Neural cell (in vitro differentiated cells): ENCODE measurements around the gene COL18A1.

Experiments used
- EP300 ChIP-seq: fragments of 450-650 bp; conservative IDR thresholded peaks from 2 replicates; pipeline ENCODE4 v1.6.1; 2014; ENCODE audit warnings: antibody characterized with exemption, mild to moderate bottlenecking, moderate library complexity; ENCODE audit not compliant: poor library complexity, severe bottlenecking
- EZH2 ChIP-seq: fragments of 200-600, 300-800 bp; shearing (Covaris generic), sonication (generic); IDR thresholded peaks from 2 replicates; pipeline ENCODE4 v1.6.1; 2014; ENCODE audit warnings: antibody characterized with exemption, low read length, borderline replicate concordance, mild to moderate bottlenecking; ENCODE audit not compliant: insufficient read depth, poor library complexity, severe bottlenecking
- POLR2AphosphoS5 ChIP-seq: IDR thresholded peaks from 2 replicates; pipeline ENCODE4 v1.6.1; 2012
- RAD21 ChIP-seq: fragments of 450-650 bp; conservative IDR thresholded peaks from 2 replicates; pipeline ENCODE4 v1.6.1; 2014; ENCODE audit warnings: antibody characterized with exemption, mild to moderate bottlenecking, moderate library complexity
- SMC3 ChIP-seq: fragments of 450-650 bp; conservative IDR thresholded peaks from 2 replicates; pipeline ENCODE4 v1.6.1; 2014; ENCODE audit warnings: antibody characterized with exemption, mild to moderate bottlenecking, moderate library complexity; ENCODE audit not compliant: poor library complexity
- TAF1 ChIP-seq: IDR thresholded peaks from 2 replicates; pipeline ENCODE4 v1.6.1; 2012; ENCODE audit warnings: low read depth
- TF ChIP-seq, protein P1 (sequence below): fragments of 450-650 bp; IDR thresholded peaks from 2 replicates; pipeline ENCODE4 v1.5.1; 2014; ENCODE audit warnings: antibody characterized with exemption, mild to moderate bottlenecking, moderate library complexity; ENCODE audit not compliant: poor library complexity, severe bottlenecking
- TF ChIP-seq, protein P2 (sequence below): IDR thresholded peaks from 2 replicates; pipeline ENCODE4 v1.6.1; 2012; ENCODE audit warnings: borderline replicate concordance

DNA sequence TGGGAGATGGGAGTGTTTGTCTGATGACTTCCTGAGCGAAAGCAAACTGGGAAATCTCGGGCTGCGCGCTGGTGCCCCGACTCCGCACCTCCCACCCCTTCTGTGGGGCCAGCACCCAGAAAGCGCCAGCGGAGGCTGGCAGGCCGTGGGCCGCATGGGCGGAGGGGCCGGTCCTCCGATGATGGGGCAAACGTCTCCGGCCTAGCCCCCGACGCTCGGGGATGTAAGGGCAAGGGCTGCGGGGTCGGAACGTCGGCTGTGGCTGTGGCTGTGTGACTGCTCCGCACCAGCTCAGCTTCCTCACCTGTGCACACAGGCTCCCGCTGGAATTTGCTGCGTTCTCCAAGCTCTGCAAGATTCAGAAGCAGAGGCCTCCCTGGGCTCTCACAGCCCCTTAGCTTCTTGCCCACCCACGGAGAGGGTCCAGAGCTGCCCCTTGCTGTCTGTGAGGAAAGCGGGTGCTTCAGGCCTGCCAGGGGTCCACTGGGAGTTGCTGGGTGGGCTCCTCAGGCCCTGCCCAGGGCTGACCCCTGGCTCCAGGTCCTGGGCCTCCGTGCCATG is 35.0 kb downstream of the COL18A1 start:
- TF ChIP-seq, protein P1, sequence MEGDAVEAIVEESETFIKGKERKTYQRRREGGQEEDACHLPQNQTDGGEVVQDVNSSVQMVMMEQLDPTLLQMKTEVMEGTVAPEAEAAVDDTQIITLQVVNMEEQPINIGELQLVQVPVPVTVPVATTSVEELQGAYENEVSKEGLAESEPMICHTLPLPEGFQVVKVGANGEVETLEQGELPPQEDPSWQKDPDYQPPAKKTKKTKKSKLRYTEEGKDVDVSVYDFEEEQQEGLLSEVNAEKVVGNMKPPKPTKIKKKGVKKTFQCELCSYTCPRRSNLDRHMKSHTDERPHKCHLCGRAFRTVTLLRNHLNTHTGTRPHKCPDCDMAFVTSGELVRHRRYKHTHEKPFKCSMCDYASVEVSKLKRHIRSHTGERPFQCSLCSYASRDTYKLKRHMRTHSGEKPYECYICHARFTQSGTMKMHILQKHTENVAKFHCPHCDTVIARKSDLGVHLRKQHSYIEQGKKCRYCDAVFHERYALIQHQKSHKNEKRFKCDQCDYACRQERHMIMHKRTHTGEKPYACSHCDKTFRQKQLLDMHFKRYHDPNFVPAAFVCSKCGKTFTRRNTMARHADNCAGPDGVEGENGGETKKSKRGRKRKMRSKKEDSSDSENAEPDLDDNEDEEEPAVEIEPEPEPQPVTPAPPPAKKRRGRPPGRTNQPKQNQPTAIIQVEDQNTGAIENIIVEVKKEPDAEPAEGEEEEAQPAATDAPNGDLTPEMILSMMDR: no peak
- TF ChIP-seq EZH2 (no peak), SMC3 (no peak), EP300 (no peak), POLR2AphosphoS5 (no peak), RAD21 (no peak), TAF1 (no peak)
- TF ChIP-seq, protein P2, sequence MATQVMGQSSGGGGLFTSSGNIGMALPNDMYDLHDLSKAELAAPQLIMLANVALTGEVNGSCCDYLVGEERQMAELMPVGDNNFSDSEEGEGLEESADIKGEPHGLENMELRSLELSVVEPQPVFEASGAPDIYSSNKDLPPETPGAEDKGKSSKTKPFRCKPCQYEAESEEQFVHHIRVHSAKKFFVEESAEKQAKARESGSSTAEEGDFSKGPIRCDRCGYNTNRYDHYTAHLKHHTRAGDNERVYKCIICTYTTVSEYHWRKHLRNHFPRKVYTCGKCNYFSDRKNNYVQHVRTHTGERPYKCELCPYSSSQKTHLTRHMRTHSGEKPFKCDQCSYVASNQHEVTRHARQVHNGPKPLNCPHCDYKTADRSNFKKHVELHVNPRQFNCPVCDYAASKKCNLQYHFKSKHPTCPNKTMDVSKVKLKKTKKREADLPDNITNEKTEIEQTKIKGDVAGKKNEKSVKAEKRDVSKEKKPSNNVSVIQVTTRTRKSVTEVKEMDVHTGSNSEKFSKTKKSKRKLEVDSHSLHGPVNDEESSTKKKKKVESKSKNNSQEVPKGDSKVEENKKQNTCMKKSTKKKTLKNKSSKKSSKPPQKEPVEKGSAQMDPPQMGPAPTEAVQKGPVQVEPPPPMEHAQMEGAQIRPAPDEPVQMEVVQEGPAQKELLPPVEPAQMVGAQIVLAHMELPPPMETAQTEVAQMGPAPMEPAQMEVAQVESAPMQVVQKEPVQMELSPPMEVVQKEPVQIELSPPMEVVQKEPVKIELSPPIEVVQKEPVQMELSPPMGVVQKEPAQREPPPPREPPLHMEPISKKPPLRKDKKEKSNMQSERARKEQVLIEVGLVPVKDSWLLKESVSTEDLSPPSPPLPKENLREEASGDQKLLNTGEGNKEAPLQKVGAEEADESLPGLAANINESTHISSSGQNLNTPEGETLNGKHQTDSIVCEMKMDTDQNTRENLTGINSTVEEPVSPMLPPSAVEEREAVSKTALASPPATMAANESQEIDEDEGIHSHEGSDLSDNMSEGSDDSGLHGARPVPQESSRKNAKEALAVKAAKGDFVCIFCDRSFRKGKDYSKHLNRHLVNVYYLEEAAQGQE: no peak
